IMR-90 (cell line): ENCODE data around the gene LRRC36. TPM values are rescaled to one million over a fixed set of nuclear protein-coding genes. Genes with fewer than 3 reads are reported as not detected.

ENCODE experiments used
- ATAC-seq: fragments of 200-7000 bp; cut with Tn5 transposase; 2 replicates; pipeline ENCODE4 v1.9.1; 2020; ENCODE audit warnings: low read depth, mild to moderate bottlenecking, moderate library complexity
- BruUV-seq: library from RNA; stranded (reverse); fragments of 400-500 nt; replicated peaks from 2 replicates; lab custom pipeline; 2021; lab: Mats Ljungman, UMichigan
- CTCF ChIA-PET: fragments of 300-600 bp; formaldehyde crosslinking; extraction: SDS; loops from one replicate; lab custom pipeline; 2021; ENCODE audit warnings: antibody characterized with exemption; lab: Yijun Ruan, JAX
- POLR2A ChIA-PET: fragments of 300-600 bp; sonication (Branson Sonifier 250); formaldehyde crosslinking; loops from one replicate; lab custom pipeline; 2022; ENCODE audit warnings: antibody characterized with exemption; ENCODE audit not compliant: unreplicated experiment; lab: Charles Lee
- DNase-seq: peaks from one replicate; pipeline ENCODE4 v3.0.0; 2013
- H2AFZ ChIP-seq: replicated peaks from 2 replicates; pipeline ENCODE3; 2013; ENCODE audit warnings: low read length, mild to moderate bottlenecking; ENCODE audit not compliant: poor library complexity
- H2AK5ac ChIP-seq: 2 replicates; pipeline ENCODE4 v1.6.1; 2013; ENCODE audit warnings: low read depth, low read length, inconsistent platforms
- H2AK9ac ChIP-seq: replicated peaks from 2 replicates; pipeline ENCODE3; 2013; ENCODE audit warnings: mild to moderate bottlenecking, low read depth, low read length, moderate library complexity; ENCODE audit not compliant: poor library complexity
- H2BK120ac ChIP-seq: 2 replicates; pipeline ENCODE4 v1.6.1; 2013; ENCODE audit warnings: low read depth, low read length, inconsistent platforms
- H2BK15ac ChIP-seq: 3 replicates; pipeline ENCODE4 v1.6.1; 2013; ENCODE audit warnings: low read depth, low read length, inconsistent platforms
- H2BK20ac ChIP-seq: 2 replicates; pipeline ENCODE4 v1.6.1; 2013; ENCODE audit warnings: low read depth, mild to moderate bottlenecking, inconsistent platforms, low read length, moderate library complexity
- H2BK5ac ChIP-seq: 2 replicates; pipeline ENCODE4 v1.6.1; 2013; ENCODE audit warnings: mild to moderate bottlenecking, low read depth, low read length, inconsistent platforms; ENCODE audit not compliant: poor library complexity, severe bottlenecking
- H3K14ac ChIP-seq: replicated peaks from 2 replicates; pipeline ENCODE4 v1.6.1; 2013; ENCODE audit warnings: low read depth, low read length, inconsistent platforms
- H3K18ac ChIP-seq: 2 replicates; pipeline ENCODE4 v1.6.1; 2013; ENCODE audit warnings: low read depth, low read length, control low read depth
- H3K23ac ChIP-seq: 2 replicates; pipeline ENCODE4 v1.6.1; 2013; ENCODE audit warnings: low read depth, low read length, inconsistent platforms
- H3K27ac ChIP-seq: 2 replicates; pipeline ENCODE4 v1.5.1; 2013; ENCODE audit warnings: mild to moderate bottlenecking, control low read depth, low read length; ENCODE audit not compliant: insufficient read depth
- H3K27me3 ChIP-seq: 2 replicates; pipeline ENCODE4 v1.6.1; 2013; ENCODE audit warnings: low read length; ENCODE audit not compliant: control insufficient read depth, insufficient read depth
- H3K36me3 ChIP-seq: 2 replicates; pipeline ENCODE4 v1.6.1; 2013; ENCODE audit warnings: low read length, mixed read lengths; ENCODE audit not compliant: control insufficient read depth, insufficient read depth
- H3K4ac ChIP-seq: 2 replicates; pipeline ENCODE4 v1.6.1; 2013; ENCODE audit warnings: low read depth, low read length, inconsistent platforms
- H3K4me1 ChIP-seq: 2 replicates; pipeline ENCODE4 v1.6.1; 2013; ENCODE audit warnings: low read length, mixed read lengths; ENCODE audit not compliant: control insufficient read depth, insufficient read depth
- H3K4me2 ChIP-seq: 2 replicates; pipeline ENCODE4 v1.6.1; 2013; ENCODE audit warnings: low read depth, mild to moderate bottlenecking, control low read depth, low read length, moderate library complexity
- H3K4me3 ChIP-seq: 2 replicates; pipeline ENCODE4 v1.5.1; 2013; ENCODE audit warnings: low read depth, mild to moderate bottlenecking, control low read depth, low read length, moderate library complexity; ENCODE audit not compliant: insufficient read depth
- H3K56ac ChIP-seq: 2 replicates; pipeline ENCODE4 v1.6.1; 2013; ENCODE audit warnings: low read length, inconsistent platforms; ENCODE audit not compliant: insufficient read depth; ENCODE audit errors: extremely low read depth
- H3K79me1 ChIP-seq, 2 experiments: 2 replicates each; pipeline ENCODE4 v1.6.1; 2013; ENCODE audit warnings: low read length in 2 of 2, inconsistent platforms in 1 of 2, low read depth in 1 of 2
- H3K9ac ChIP-seq: 2 replicates; pipeline ENCODE4 v1.6.1; 2013; ENCODE audit warnings: low read depth, low read length, control low read depth
- H3K9me1 ChIP-seq: 2 replicates; pipeline ENCODE4 v1.6.1; 2013; ENCODE audit warnings: low read length, inconsistent platforms; ENCODE audit not compliant: insufficient read depth
- H3K9me3 ChIP-seq: 2 replicates; pipeline ENCODE4 v1.6.1; 2013; ENCODE audit warnings: low read length; ENCODE audit not compliant: control insufficient read depth, insufficient read depth
- H4K20me1 ChIP-seq: 2 replicates; pipeline ENCODE4 v1.6.1; 2013; ENCODE audit warnings: low read length, inconsistent platforms; ENCODE audit not compliant: insufficient read depth
- H4K5ac ChIP-seq: 2 replicates; pipeline ENCODE4 v1.6.1; 2013; ENCODE audit warnings: mild to moderate bottlenecking, low read depth, low read length, control low read depth
- H4K8ac ChIP-seq, 2 experiments: 2 replicates each; pipeline ENCODE4 v1.6.1; 2013; ENCODE audit warnings: low read depth in 2 of 2, low read length in 2 of 2, control low read depth in 1 of 2, inconsistent platforms in 1 of 2
- H4K91ac ChIP-seq: 2 replicates; pipeline ENCODE4 v1.6.1; 2013; ENCODE audit warnings: low read depth, low read length, inconsistent platforms; ENCODE audit not compliant: insufficient read depth
- BHLHE40 ChIP-seq: fragments of 150-350 bp; IDR thresholded peaks from 2 replicates; pipeline ENCODE4 v1.6.1; 2016; ENCODE audit warnings: mild to moderate bottlenecking, low read depth, low read length
- CEBPB ChIP-seq: IDR thresholded peaks from 2 replicates; pipeline ENCODE4 v1.6.1; 2012; ENCODE audit warnings: low read depth, low read length, improper control_type of control experiment
- CHD1 ChIP-seq: IDR thresholded peaks from 2 replicates; pipeline ENCODE4 v1.6.1; 2012; ENCODE audit warnings: low read depth, low read length, improper control_type of control experiment
- CTCF ChIP-seq: conservative IDR thresholded peaks from 2 replicates; pipeline ENCODE4 v1.5.1; 2012; ENCODE audit warnings: mild to moderate bottlenecking, low read depth, low read length, improper control_type of control experiment
- ELK1 ChIP-seq: fragments of 150-350 bp; IDR thresholded peaks from 2 replicates; pipeline ENCODE4 v1.6.1; 2016; ENCODE audit warnings: low read depth, mild to moderate bottlenecking, low read length, moderate library complexity, borderline replicate concordance
- FOS ChIP-seq: fragments of 150-350 bp; IDR thresholded peaks from 2 replicates; pipeline ENCODE4 v1.6.1; 2016; ENCODE audit warnings: low read depth, low read length
- MAFK ChIP-seq: IDR thresholded peaks from 2 replicates; pipeline ENCODE4 v1.6.1; 2012; ENCODE audit warnings: low read depth, low read length, improper control_type of control experiment
- MAZ ChIP-seq: IDR thresholded peaks from 2 replicates; pipeline ENCODE4 v1.6.1; 2012; ENCODE audit warnings: low read depth, mild to moderate bottlenecking, low read length, improper control_type of control experiment, moderate library complexity, borderline replicate concordance
- MXI1 ChIP-seq: IDR thresholded peaks from 2 replicates; pipeline ENCODE4 v1.6.1; 2012; ENCODE audit warnings: low read depth, mild to moderate bottlenecking, low read length, moderate library complexity, borderline replicate concordance
- NFE2L2 ChIP-seq: fragments of 150-350 bp; IDR thresholded peaks from 2 replicates; pipeline ENCODE4 v1.6.1; 2016; ENCODE audit warnings: low read depth, mild to moderate bottlenecking, low read length
- POLR2A ChIP-seq: IDR thresholded peaks from 2 replicates; pipeline ENCODE4 v1.6.1; 2012; ENCODE audit warnings: mild to moderate bottlenecking, low read depth, low read length
- RAD21 ChIP-seq: IDR thresholded peaks from 2 replicates; pipeline ENCODE4 v1.6.1; 2012; ENCODE audit warnings: low read length, improper control_type of control experiment
- RCOR1 ChIP-seq: IDR thresholded peaks from 2 replicates; pipeline ENCODE4 v1.6.1; 2012; ENCODE audit warnings: mild to moderate bottlenecking, low read length, improper control_type of control experiment; ENCODE audit not compliant: insufficient replicate concordance
- RFX5 ChIP-seq: IDR thresholded peaks from 2 replicates; pipeline ENCODE4 v1.8.0; 2012; ENCODE audit warnings: low read depth, mild to moderate bottlenecking, low read length, moderate library complexity
- SMC3 ChIP-seq: fragments of 150-350 bp; IDR thresholded peaks from 2 replicates; pipeline ENCODE4 v1.6.1; 2016; ENCODE audit warnings: low read depth, mild to moderate bottlenecking, antibody characterized with exemption, low read length, moderate library complexity
- USF2 ChIP-seq: fragments of 150-350 bp; IDR thresholded peaks from 2 replicates; pipeline ENCODE4 v1.6.1; 2017; ENCODE audit warnings: mild to moderate bottlenecking, antibody characterized with exemption, low read length, low read depth
- WGBS, 2 experiments: methylation state at CpG; one replicate each; pipeline versions ENCODE4 v1.1.5 to v1.1.7; 2013; ENCODE audit warnings: missing lambda C conversion rate in 2 of 2; ENCODE audit not compliant: insufficient read length in 1 of 2; ENCODE audit errors: extremely low coverage in 2 of 2; 5-methylcytosine and 5-hydroxymethylcytosine counted together
- dilution Hi-C: fragments of 300-500 bp; cut with HindIII; formaldehyde crosslinking; loops from one replicate; pipeline ENCODE4 v1.14.3; 2018; ENCODE audit warnings: low sequenced_read_pairs; ENCODE audit not compliant: unreplicated experiment
- in situ Hi-C: fragments of 300-500 bp; cut with MboI; formaldehyde crosslinking; loops from 3 replicates; pipeline ENCODE4 v1.14.3; 2019; ENCODE audit warnings: low sequenced_read_pairs, inconsistent platforms, mixed read lengths
- intact Hi-C: fragments of 100-400 bp; cut with micrococcal nuclease; formaldehyde crosslinking; loops from 2 replicates; pipeline ENCODE4 v1.10.0; 2022
- polyA plus RNA-seq, 3 experiments: library from polyadenylated mRNA; depleted of rRNA; stranded (reverse); fragments of >200 nt; gene quantifications; 2 replicates each; pipeline ENCODE4 v1.2.3, GENCODE V29; 2012; ENCODE audit warnings: low replicate concordance in 1 of 3
- total RNA-seq: library from RNA; depleted of rRNA; stranded (reverse); fragments of >200 nt; gene quantifications from 2 replicates; pipeline ENCODE4 v1.2.3, GENCODE V29; 2012

Gene LRRC36
- total and polyA plus RNA-seq, 2 of the 4 experiments (the other 2 are of a cell fraction), result 0.18 to 0.29 TPM

- POLR2A ChIA-PET, result no interaction called here
- dilution Hi-C loops, result no loop called here
Observed at GRCh38 chr16:67421030-67421429, 94.4 kb downstream of the LRRC36 start.

More at GRCh38 chr16:67421030-67421429, 94.4 kb downstream of the LRRC36 start:
- H2AK5ac ChIP-seq, result no peak overlapping the region
- no peak overlapping the region for H3K9ac ChIP-seq
- no peak overlapping the region for H4K5ac ChIP-seq
- CTCF ChIA-PET, result interaction anchor here (0.6 kb wide), 1 partner anchor 893 kb away, joined by 3 read pairs; no protein-coding TSS in a partner anchor
- H3K9me1 ChIP-seq, result no peaks in the 10 kb centered on the region
- no peak overlapping the region for H2BK20ac ChIP-seq
- H3K14ac ChIP-seq, result no peak overlapping the region
- TF ChIP-seq RAD21 (no peak), CEBPB (no peak), NFE2L2 (no peak), RFX5 (no peak), MXI1 (no peak), SMC3 (no peak), CTCF (no peak), MAFK (no peak), RCOR1 (no peak), USF2 (no peak), FOS (no peak), CHD1 (no peak), MAZ (no peak), POLR2A (no peak), BHLHE40 (no peak), ELK1 (no peak)
- no peak overlapping the region for H2BK120ac ChIP-seq
- no peaks in the 10 kb centered on the region for H3K36me3 ChIP-seq
- no peak overlapping the region for H3K18ac ChIP-seq
- H2BK15ac ChIP-seq, result no peak overlapping the region
- DNase-seq (no peak), ATAC-seq (no peak)
- no peak overlapping the region for H3K4me3 ChIP-seq
- H3K4ac ChIP-seq, result no peak overlapping the region
- H3K27me3 ChIP-seq, result peaks cover 22% of the 10 kb centered on the region
- no peak overlapping the region for H3K56ac ChIP-seq
- H2BK5ac ChIP-seq, result no peak overlapping the region
- H4K91ac ChIP-seq, result no peak overlapping the region
- no peak overlapping the region for H4K8ac ChIP-seq
- peaks cover 0 to 1% of the 10 kb centered on the region in 2 experiments; a peak in 2 of 4 replicates for H3K79me1 ChIP-seq
- no peak overlapping the region for H2AK9ac ChIP-seq
- H4K20me1 ChIP-seq, result no peaks in the 10 kb centered on the region
- intact Hi-C loops, result no loop called here
- no peaks in the 10 kb centered on the region for H3K9me3 ChIP-seq
- 68% methylated on average over 4 of the region's 4 CpGs; no CpG with 5 or more reads in 1 of the 2 experiments for WGBS, 2 experiments
- H3K23ac ChIP-seq, result no peak overlapping the region
- no TSS peak for BruUV-seq
- H2AFZ ChIP-seq, result no peak overlapping the region
- in situ Hi-C loops, result no loop called here
- no peaks in the 10 kb centered on the region for H3K4me1 ChIP-seq
- H3K27ac ChIP-seq, result no peak overlapping the region
- no peak overlapping the region for H3K4me2 ChIP-seq
